ENCODE results near the gene PHAX.
"Not testable (repeated sequence)": the region's sequence is repeated elsewhere in the genome, so short reads cannot be mapped to it uniquely, and the experiment has no call there.

The PHAX gene

DNA sequence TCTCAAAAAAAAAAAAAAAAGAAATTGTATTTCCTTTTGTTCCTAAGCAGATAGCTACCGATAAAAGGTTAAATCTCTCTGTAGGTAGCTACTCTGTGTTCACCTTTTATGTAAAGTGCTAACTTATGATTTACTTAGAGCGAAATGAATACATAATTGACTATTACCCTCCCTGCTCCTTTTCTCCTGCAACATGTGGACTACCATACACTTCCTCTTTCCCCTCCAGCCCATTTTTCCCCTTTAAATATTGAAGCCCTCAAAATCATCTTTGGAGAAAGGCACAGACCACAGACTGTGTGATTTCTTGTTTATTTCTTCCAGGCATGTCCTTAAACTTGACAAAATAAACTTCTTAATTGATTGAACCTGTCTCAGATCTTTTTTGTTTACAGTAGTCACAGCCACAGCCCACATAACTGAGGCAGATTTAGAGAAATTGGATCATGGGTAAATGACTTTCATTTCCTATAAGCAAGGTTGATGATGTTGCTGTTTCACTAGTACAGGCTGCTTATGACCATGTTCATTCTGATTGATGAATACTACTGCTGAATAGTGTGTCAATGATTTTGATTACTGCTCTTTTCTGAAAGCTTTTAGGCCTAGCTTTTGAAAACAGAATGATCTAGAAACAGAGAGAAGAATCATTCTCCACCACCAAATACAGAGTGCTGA is 59.2 kb downstream of the PHAX start:
- no peak for DNase-seq

DNA sequence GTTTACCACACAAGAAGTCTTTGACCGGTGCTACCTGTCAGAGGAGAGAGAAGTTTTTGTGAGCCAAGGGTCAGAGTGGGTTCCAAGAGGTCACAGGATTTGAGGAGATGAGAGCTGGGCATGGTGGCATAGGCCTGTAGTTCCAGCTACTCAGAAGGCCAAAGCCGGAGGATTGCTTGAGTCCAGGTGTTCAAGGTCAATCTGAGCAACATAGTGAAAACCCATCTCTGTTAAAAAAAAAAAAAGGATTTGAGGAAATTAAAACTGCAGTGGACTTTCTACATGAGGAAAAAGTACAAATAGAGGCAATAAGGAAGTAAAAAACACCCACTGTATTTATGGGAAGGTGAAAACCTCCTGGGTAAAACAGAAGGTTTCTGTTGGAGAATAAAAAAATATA is 63.8 kb downstream of the PHAX start:
- no peak for DNase-seq

DNA sequence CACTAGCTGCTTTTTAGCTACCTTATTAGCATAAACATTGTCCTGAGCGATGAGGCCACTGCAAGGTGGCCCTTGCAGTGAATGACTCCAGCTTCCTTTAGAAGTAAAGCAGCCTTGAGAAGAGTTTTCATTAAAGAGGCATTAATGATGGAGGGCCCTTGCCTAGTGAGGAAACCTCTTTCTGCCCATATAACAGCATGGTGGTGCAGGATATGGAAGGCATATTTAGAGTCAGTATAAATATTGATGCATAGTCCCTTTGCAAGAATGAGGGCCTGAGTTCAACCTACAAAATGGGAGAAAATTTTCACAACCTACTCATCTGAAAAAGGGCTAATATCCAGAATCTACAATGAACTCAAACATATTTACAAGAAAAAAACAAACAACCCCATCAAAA is 69.4 kb downstream of the PHAX start:
- not testable (repeated sequence) for DNase-seq

DNA sequence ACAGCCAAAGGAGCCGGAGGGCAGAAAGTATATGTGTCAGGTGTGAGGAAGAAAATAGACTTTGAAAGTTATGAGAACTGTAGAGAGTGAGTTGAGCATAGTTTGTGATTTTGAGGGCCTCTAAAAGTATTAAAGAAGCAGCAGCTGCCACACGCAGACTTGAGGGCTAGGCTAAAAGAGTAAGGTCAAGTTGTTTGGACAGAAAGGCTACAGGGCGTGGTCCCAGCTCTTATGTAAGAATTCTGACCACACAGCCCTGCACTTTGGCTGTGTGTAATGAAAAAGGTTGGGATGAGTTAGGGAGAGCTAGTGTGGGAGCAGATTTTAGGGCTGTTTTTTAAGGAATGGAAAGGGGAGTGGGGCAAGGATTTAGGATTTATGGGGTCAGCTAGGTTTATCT is 70.9 kb downstream of the PHAX start:
- DNase-seq, result not testable (repeated sequence)

DNA sequence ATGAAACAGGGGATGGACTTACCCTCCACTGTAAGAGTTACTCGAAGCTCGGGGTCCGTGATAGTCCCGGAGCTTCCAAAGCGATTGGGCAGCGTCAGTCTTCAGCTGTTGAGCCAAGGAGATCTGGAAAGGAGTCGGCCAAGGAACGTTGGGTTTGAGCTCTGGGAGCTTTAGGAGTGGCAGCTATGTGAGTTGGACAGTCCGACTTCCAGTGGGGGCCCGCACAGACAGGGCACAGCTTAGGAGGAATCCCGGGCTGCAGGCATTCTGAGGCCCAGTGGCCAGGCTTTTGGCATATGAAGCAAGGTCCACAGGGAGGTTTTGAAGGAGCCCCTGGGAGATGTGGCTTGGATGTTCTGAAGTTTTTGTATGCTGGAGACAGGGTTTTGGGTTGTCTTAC is 72.7 kb downstream of the PHAX start:
- no peak for DNase-seq

DNA sequence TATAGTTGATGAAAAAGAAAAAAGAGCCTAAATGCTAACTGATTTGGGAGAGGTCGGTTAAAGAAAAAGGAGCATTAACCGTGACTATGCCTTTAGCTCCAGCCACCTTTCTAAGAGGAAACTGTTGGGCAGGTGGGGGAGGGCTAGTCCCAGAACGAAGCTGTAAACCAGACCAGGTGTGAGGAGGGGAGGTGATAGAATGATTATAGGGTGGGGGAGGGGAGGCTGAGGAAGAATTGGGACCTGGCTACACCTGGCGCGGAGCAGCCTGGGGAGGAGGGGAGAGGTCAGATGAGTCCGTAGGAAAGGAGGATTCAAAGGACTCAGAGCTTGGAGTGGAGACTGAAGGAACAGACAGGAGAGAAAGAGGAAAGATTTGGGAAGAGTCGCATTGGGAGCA is 73.4 kb downstream of the PHAX start:
- no peak for DNase-seq

DNA sequence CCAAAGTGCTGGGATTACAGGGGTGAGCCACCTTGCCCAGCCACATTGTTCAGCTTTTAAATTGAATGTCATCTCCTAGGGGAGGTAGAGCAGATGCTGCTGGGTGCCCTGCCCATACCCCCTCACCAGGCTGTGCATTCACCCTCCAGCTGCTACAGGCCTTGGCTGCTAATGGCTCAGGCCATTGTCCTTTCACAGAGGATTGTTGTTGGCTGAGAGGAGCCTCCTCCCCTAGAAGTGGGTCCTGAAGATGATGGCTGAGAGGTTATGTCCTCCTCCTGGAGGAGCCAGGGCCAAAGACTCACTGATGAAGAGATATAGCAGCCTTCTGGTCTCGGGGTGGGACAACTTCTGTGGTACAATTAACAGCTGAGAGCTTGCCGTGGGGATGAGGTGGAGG is 74.6 kb downstream of the PHAX start:
- DNase-seq, result no peak

DNA sequence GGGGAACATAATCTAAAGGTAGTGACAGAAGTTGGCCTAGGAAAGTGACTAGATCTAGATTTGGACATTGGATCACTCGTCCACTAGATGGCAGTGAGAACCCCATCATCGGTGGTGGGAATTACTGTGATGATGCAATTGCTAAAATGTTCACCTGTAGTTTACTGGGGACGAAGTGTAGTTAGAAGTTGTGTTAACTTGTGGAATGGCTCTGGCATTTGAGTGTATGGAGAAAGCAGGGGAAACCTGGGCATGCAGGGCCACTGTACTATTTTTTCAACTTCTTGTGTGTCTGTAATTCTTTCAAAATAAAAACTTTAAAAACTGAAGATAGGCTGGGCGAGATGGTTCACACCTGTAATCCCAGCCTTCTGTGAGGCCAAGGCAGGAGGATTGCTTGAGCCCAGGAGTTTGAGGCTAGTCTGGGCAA is 75.5 kb downstream of the PHAX start:
- peak; percentile 69 for DNase-seq

Measured in NCI-H748 treated with DMSO at 0.1 percent for 48 hours (cell line).